ENCODE results near the gene MITF.

The MITF gene

GRCh38 chr3:69930564-69930963 lies 191.3 kb downstream of the MITF start:
- no peak overlapping the region for H3K4me3 ChIP-seq (ENCODE audit: low read depth, low read length)
- DNase-seq (ENCODE audit: low read depth), result no peak

- no peak overlapping the region for H3K4me3 ChIP-seq (ENCODE audit: low read depth, low read length)
- no peak for DNase-seq (ENCODE audit: low read depth)
These were observed 192.8 kb downstream of the MITF start for GRCh38 chr3:69932087-69932486.

- no peak overlapping the region for H3K4me3 ChIP-seq (ENCODE audit: low read depth, low read length)
- DNase-seq (ENCODE audit: low read depth), result no peak
These were observed 193.2 kb downstream of the MITF start for GRCh38 chr3:69932501-69932900.

- no peak for DNase-seq (ENCODE audit: low read depth)
- no peak overlapping the region for H3K4me3 ChIP-seq (ENCODE audit: low read depth, low read length)
These were observed 195.1 kb downstream of the MITF start for GRCh38 chr3:69934398-69934797.

GRCh38 chr3:69936266-69936665 lies 197.0 kb downstream of the MITF start:
- no peak overlapping the region for H3K4me3 ChIP-seq (ENCODE audit: low read depth, low read length)
- no peak for DNase-seq (ENCODE audit: low read depth)

- H3K4me3 ChIP-seq (ENCODE audit: low read depth, low read length), result no peak overlapping the region
- DNase-seq (ENCODE audit: low read depth), result no peak
These were observed 198.8 kb downstream of the MITF start for GRCh38 chr3:69938061-69938460.

- no peak overlapping the region for H3K4me3 ChIP-seq (ENCODE audit: low read depth, low read length)
- DNase-seq (ENCODE audit: low read depth), result no peak
These were observed 199.7 kb downstream of the MITF start for GRCh38 chr3:69938931-69939330.

GRCh38 chr3:69941037-69941436 lies 201.8 kb downstream of the MITF start:
- no peak for DNase-seq (ENCODE audit: low read depth)

GRCh38 chr3:69941439-69942176 lies 202.3 kb downstream of the MITF start:
- DNase-seq (ENCODE audit: low read depth), result no peak
- H3K4me3 ChIP-seq (ENCODE audit: low read depth, low read length), result no peak overlapping the region

More at GRCh38 chr3:69941037-69941436, 201.8 kb downstream of the MITF start:
- no peak overlapping the region for H3K4me3 ChIP-seq (ENCODE audit: low read depth, low read length)

GRCh38 chr3:69944931-69945493 lies 205.7 kb downstream of the MITF start:
- DNase-seq (ENCODE audit: low read depth), result no peak
- H3K4me3 ChIP-seq (ENCODE audit: low read depth, low read length), result no peak overlapping the region

GRCh38 chr3:69948246-69948862 lies 209.1 kb downstream of the MITF start:
- H3K4me3 ChIP-seq (ENCODE audit: low read depth, low read length), result no peak overlapping the region
- DNase-seq (ENCODE audit: low read depth), result no peak

GRCh38 chr3:69951616-69952015 lies 212.4 kb downstream of the MITF start:
- no peak overlapping the region for H3K4me3 ChIP-seq (ENCODE audit: low read depth, low read length)
- no peak for DNase-seq (ENCODE audit: low read depth)

- no peak for DNase-seq (ENCODE audit: low read depth)
- H3K4me3 ChIP-seq (ENCODE audit: low read depth, low read length), result no peak overlapping the region
These were observed 220.3 kb downstream of the MITF start for GRCh38 chr3:69959581-69959980.

- H3K4me3 ChIP-seq (ENCODE audit: low read depth, low read length), result no peak overlapping the region
- no peak for DNase-seq (ENCODE audit: low read depth)
These were observed 222.6 kb downstream of the MITF start for GRCh38 chr3:69961706-69962439.

GRCh38 chr3:69963643-69964042 lies 224.4 kb downstream of the MITF start:
- DNase-seq (ENCODE audit: low read depth), result no peak
- no peak overlapping the region for H3K4me3 ChIP-seq (ENCODE audit: low read depth, low read length)

- DNase-seq (ENCODE audit: low read depth), result no peak
- no peak overlapping the region for H3K4me3 ChIP-seq (ENCODE audit: low read depth, low read length)
These were observed 227.9 kb downstream of the MITF start for GRCh38 chr3:69967156-69967555.

GRCh38 chr3:69970827-69971226 lies 231.6 kb downstream of the MITF start:
- DNase-seq (ENCODE audit: low read depth), result no peak

GRCh38 chr3:69972672-69973071 lies 233.4 kb downstream of the MITF start:
- H3K4me3 ChIP-seq (ENCODE audit: low read depth, low read length), result no peak overlapping the region

More at GRCh38 chr3:69970827-69971226, 231.6 kb downstream of the MITF start:
- H3K4me3 ChIP-seq (ENCODE audit: low read depth, low read length), result no peak overlapping the region

GRCh38 chr3:69976021-69976420 lies 236.8 kb downstream of the MITF start:
- no peak for DNase-seq (ENCODE audit: low read depth)
- H3K4me3 ChIP-seq (ENCODE audit: low read depth, low read length), result no peak overlapping the region

More at GRCh38 chr3:69972672-69973071, 233.4 kb downstream of the MITF start:
- no peak for DNase-seq (ENCODE audit: low read depth)

Data from skeletal muscle cell (primary cell).